GM19239 (cell line): Measurements from ENCODE around the gene EFCAB10.

Experiments
- DNase-seq: peaks from one replicate; pipeline ENCODE4 v3.0.0; 2011; ENCODE audit warnings: low spot score; ENCODE audit not compliant: insufficient read length
- FAIRE-seq: peaks from 2 replicates; lab custom pipeline; 2011; peaks lifted over from hg19 to GRCh38; lab: Jason Lieb, UNC

Gene EFCAB10, protein sequence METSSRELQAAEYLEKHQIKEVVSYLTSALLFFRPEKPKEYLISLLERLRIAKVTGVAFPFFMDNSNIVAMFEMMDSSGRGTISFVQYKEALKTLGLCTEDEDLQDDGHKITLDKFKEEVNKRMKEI

GRCh38 chr7:105581066-105581811, at the start of gene EFCAB10:
EFCAB10 (minus strand) TSS chr7:105581493; CDS start chr7:105581463, 30 bp downstream.
- peak; percentile 57 for FAIRE-seq
- DNase-seq: peak; percentile 82

- no peak for FAIRE-seq
- DNase-seq: no peak
These were observed 44.7 kb upstream of the EFCAB10 start for GRCh38 chr7:105625986-105626385.

DNA sequence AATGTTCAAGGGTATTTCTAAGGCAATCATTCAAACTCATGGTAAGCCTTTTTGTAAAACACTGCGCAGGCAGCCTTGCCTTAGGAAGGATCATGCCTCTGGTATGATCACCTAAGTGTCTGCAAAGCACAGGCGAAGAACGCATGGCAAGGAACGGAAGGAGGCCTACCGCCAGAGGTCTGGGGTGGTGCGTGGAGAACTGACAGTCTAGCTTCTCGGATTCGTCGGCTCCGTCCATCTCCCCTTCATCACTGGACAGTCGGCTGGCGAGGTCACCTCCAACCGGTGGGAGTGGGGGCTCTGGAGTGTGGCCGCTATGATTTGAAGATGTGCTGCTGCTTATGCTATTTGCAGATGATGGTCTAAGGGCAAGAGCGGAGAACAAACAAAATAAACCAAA, 42.6 kb upstream of the EFCAB10 start:
- DNase-seq: no peak
- no peak for FAIRE-seq

GRCh38 chr7:105623378-105623777, 42.1 kb upstream of the EFCAB10 start:
- no peak for DNase-seq
- FAIRE-seq: no peak

GRCh38 chr7:105622106-105622731, 40.9 kb upstream of the EFCAB10 start:
- DNase-seq (no peak), FAIRE-seq (no peak)

- no peak for DNase-seq
These were observed 40.3 kb upstream of the EFCAB10 start for GRCh38 chr7:105621617-105622016.

DNA sequence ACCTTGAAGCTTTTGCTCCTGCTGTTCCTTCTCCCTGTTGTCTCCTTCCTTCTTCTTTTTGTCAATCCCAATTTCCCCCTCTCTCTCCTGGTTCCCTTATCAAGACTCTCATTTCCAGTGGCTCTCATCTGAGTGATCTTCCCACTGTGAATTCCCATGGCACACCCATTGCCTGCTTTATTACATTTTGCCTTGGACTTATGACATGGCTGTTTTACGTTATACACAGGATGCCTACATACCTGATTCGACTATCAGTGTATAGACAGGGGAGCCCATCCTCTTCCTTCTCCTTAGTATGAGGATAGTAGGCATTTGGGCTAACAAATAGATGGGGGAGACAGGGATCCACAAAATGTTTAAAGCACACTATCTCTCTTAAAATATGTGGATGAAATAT, 39.9 kb upstream of the EFCAB10 start:
- DNase-seq (no peak), FAIRE-seq (no peak)

More at GRCh38 chr7:105621617-105622016, 40.3 kb upstream of the EFCAB10 start:
- no peak for FAIRE-seq

GRCh38 chr7:105619590-105619989, 38.3 kb upstream of the EFCAB10 start:
- DNase-seq (no peak), FAIRE-seq (no peak)

- no peak for FAIRE-seq
These were observed 36.7 kb upstream of the EFCAB10 start for GRCh38 chr7:105618016-105618296.

DNA sequence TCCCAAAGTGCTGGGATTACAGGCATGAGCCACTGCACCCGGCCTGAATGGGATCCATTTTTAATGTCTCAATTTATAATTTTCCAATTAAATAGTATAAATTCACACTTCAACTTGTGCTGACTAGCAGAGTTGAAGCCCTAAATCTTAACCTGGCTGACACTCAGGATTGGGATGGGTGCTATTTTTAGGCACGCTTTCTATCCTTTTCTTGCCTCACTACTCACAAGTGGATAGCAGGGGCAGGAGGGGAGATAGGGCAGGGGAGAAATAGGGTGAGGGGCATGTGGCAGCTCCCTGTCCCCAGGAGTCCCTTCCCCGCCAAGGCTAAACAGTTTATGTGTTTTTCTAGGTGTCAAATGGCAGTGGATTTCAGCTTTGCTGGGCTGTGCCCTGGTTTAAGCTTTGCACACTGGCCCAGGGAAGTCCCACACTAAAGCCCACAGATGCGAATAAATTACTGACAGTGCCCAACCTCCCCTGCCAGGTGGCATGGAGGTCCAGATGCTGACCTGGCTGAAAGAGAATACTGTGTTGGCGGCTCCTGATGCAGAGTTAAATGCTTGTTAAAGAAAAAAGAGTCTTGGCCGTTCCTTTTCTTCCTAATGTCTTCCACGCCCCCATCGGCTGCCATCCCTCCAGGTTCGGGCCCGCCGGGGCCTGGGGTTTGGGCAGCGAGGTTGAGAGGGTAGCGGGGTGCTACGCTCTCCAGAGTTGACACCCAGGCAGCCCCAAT, 36.2 kb upstream of the EFCAB10 start:
- no peak for FAIRE-seq
- DNase-seq: no peak

More at GRCh38 chr7:105618016-105618296, 36.7 kb upstream of the EFCAB10 start:
- no peak for DNase-seq

DNA sequence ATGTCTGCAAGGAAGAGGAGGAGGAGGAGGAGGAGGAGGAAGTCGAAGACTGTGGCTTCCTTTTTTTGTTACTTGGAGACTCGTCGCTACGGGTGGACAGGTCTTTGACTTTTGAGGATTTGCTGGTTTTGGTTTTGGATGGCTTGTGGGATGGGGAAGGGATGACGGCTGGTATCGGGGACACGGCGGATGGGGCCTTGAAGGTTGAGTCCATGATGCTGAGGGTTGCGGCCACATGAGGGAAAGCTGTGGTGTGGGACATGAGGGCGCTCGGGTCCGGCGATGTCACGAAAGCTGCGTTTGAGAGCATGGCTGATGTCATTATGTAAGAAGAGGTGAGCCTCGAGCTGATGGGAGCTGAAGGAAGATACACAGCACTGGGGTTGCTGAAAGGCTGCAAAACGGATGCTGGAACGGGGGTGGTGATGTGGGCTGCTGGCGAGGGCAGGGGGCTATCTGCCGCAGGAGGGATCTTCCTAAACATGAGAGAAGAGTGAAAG, 33.1 kb upstream of the EFCAB10 start:
- FAIRE-seq: no peak
- no peak for DNase-seq

DNA sequence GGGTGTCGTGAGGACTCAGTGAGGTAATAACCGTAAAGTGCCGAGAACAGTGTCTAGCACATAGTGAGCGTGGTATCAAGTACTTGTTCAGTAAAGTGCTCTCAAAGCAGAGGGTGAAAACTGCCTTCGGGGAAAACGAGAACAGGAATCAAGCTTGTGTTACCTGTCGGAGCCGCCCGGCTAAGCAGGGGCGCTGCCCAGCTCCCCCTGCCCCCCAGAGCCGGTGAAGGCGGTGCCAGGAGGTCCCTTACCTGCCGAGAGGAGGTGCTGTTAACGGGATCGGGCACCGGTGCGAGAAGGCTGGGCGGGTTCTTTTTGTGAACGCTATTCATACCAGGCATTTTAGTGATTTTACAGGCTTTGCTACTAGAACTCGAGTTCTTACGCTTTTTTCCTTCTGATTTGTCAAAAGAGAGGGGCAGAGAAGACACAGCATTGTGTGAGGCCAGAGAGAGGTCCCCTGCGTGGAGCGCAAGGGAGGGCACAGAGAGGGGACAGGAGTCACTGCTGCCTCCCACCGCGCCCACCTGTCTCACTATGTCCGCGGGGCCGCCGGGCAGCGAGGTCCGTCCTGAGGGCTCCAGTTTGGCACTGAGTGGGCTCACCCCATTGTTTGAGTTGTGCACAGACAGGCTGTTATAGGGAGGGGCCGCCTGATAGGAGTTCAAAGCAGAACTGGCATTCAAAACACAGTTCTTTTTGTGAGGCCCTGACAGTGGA, 32.5 kb upstream of the EFCAB10 start:
- DNase-seq: no peak
- no peak for FAIRE-seq

DNA sequence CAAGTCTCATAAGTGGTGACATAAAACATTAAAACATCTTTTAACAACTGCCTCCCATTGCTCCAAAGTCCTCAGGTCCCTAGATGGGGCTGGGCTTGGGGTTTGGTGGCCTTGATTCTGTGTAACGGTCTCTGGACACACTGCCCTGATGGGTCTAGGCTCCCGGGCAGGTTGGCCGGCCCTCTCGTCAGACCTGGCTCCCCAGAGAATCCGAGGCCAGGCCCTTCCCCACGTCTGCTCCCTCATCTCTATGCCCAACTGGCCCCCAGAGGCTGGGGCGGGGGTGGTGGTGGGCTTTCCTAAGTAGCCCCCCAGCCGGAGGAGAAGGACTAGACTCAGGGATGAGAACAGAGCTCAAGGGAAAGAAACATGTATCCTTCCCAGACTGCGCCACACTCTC, 31.5 kb upstream of the EFCAB10 start:
- FAIRE-seq (no peak), DNase-seq (no peak)

GRCh38 chr7:105611856-105612775, 30.8 kb upstream of the EFCAB10 start:
- DNase-seq: no peak
- no peak for FAIRE-seq

DNA sequence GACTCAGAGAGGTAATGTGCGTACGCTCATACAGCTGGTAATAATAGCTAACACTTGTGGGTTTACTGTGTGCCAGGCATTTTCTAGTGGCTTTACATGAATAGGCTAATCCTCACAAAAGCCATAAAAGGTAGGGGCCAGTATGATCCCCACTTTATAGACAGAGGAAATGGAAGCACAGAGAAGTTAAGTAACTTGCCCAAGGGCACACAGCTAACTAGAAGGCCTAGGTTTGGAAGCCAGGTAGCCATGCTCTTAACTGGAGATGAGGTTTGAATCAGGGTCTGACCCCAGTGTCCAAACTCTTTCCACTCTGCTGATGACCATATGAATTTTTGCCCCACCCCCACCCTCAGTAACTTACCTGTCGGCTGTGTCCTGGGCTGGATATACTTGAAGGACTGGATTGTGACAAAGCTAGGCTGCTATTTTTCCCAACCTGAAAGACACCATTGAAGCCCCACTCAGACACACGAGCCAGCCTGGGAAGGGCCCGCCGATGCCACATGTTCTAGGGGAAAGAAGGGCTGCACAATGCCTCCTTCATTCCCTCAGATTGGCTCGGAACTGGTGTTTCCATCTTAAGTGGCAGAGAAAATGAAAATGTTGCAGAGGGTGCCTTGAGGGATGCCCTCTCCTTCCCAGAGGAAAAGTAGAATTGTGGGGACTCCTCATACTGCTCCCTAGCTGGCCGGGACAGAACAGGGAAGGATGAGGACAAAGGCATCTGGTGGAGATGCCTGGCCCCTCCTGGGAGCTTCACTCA, 29.1 kb upstream of the EFCAB10 start:
- no peak for FAIRE-seq
- no peak for DNase-seq

- DNase-seq (no peak), FAIRE-seq (no peak)
These were observed 21.3 kb upstream of the EFCAB10 start for GRCh38 chr7:105602325-105603305.
